ENCODE data around the gene USP37.

DNA sequence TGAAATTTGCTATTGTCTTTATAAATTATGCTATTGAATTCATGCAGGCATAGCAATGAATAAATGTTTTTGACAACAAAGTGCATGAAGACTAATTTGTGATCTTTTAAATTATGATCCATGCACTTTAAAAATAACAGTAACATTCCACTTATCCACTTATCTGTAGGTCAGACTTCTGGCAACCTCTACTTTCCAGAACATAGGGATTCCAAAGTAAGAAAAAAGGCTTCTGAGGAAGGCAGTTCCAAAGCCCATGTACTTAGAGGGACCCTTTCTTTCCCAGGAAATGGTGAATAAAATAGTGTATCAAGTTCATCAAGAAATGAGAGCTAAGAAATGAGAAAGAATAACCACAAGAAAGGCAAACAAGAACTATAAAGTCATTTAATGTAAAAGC, 90.9 kb downstream of the USP37 start:
- TF ChIP-seq CEBPB (IDR thresholded peaks at IDR 0.05; ENCODE audit: borderline replicate concordance, low read depth, low read length) (no peak), FOXK2 (IDR thresholded peaks at IDR 0.05) (no peak), DNMT3B (CRISPR knock-in tag; conservative IDR thresholded peaks at IDR 0.05) (no peak), ARNTL (CRISPR knock-in tag; IDR thresholded peaks at IDR 0.05) (no peak), CREB1 (IDR thresholded peaks at IDR 0.05) (no peak), CREB1 (CRISPR knock-in tag; IDR thresholded peaks at IDR 0.05) (no peak), CAMTA2 (CRISPR knock-in tag; IDR thresholded peaks at IDR 0.05; ENCODE audit: borderline replicate concordance) (no peak), FOXA3 (CRISPR knock-in tag; IDR thresholded peaks at IDR 0.05) (no peak), U2AF1 (optimal IDR thresholded peaks at IDR 0.05; ENCODE audit: low read depth, low read length) (no peak), ZZZ3 (CRISPR knock-in tag; IDR thresholded peaks at IDR 0.05; ENCODE audit: borderline replicate concordance) (no peak), ZMAT3 (CRISPR knock-in tag; conservative IDR thresholded peaks at IDR 0.05) (no peak), HIC2 (CRISPR knock-in tag; IDR thresholded peaks at IDR 0.05; ENCODE audit: low read depth) (no peak), TCF7L2 (IDR thresholded peaks at IDR 0.05; ENCODE audit: low read depth, low read length) (no peak)
- TF ChIP-seq, protein P1, sequence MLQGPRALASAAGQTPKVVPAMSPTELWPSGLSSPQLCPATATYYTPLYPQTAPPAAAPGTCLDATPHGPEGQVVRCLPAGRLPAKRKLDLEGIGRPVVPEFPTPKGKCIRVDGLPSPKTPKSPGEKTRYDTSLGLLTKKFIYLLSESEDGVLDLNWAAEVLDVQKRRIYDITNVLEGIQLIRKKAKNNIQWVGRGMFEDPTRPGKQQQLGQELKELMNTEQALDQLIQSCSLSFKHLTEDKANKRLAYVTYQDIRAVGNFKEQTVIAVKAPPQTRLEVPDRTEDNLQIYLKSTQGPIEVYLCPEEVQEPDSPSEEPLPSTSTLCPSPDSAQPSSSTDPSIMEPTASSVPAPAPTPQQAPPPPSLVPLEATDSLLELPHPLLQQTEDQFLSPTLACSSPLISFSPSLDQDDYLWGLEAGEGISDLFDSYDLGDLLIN (CRISPR knock-in tag; IDR thresholded peaks at IDR 0.05; ENCODE audit: borderline replicate concordance): no peak

All from HepG2 (cell line).